Lower leg skin (tissue), 4 donors: ENCODE results near the gene MAPKAPK5. TPM values are rescaled to one million over a fixed set of nuclear protein-coding genes. Genes with fewer than 3 reads are reported as not detected.

ENCODE experiments used
- DNase-seq, 2 donors: peaks; one replicate each; pipeline ENCODE4 v3.0.0-alpha.2; 2019; ENCODE audit warnings: low spot score in 2 of 2
- H3K4me3 ChIP-seq: fragments of 200-600 bp; sonication (generic); 2 replicates; pipeline ENCODE4 v1.5.1; 2017; ENCODE audit warnings: mild to moderate bottlenecking, low read depth; ENCODE audit not compliant: poor library complexity, severe bottlenecking
- POLR2A ChIP-seq, 2 donors: fragments of 450-650 bp; IDR thresholded peaks; one replicate each; pipeline ENCODE4 v1.6.1; 2016 to 2017; ENCODE audit warnings: antibody characterized with exemption in 2 of 2, mild to moderate bottlenecking in 1 of 2, moderate library complexity in 1 of 2
- WGBS, 2 donors: methylation state at CpG; one replicate each; pipeline ENCODE4 v1.1.5; 2018; 5-methylcytosine and 5-hydroxymethylcytosine counted together
- intact Hi-C: fragments of 100-400 bp; cut with DNase I; formaldehyde crosslinking; loops from one replicate; pipeline ENCODE4 v1.15.0; 2023; ENCODE audit warnings: low total_unique reads
- total RNA-seq, 4 donors: library from RNA; depleted of rRNA; stranded (reverse); fragments of >200 nt; gene quantifications; one replicate each; pipeline ENCODE4 v1.1.0, GENCODE V29; 2016
- TF ChIP-seq, protein P1 (sequence below), 3 donors: fragments of 450-650 bp; IDR thresholded peaks; one replicate each; pipeline ENCODE4 v1.5.1; 2016; ENCODE audit warnings: antibody characterized with exemption in 3 of 3, mild to moderate bottlenecking in 3 of 3, moderate library complexity in 2 of 3

The MAPKAPK5 gene, protein sequence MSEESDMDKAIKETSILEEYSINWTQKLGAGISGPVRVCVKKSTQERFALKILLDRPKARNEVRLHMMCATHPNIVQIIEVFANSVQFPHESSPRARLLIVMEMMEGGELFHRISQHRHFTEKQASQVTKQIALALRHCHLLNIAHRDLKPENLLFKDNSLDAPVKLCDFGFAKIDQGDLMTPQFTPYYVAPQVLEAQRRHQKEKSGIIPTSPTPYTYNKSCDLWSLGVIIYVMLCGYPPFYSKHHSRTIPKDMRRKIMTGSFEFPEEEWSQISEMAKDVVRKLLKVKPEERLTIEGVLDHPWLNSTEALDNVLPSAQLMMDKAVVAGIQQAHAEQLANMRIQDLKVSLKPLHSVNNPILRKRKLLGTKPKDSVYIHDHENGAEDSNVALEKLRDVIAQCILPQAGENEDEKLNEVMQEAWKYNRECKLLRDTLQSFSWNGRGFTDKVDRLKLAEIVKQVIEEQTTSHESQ
- total RNA-seq: 10 to 100 TPM; 34.8 to 60.5 (median 49.5) TPM

DNA sequence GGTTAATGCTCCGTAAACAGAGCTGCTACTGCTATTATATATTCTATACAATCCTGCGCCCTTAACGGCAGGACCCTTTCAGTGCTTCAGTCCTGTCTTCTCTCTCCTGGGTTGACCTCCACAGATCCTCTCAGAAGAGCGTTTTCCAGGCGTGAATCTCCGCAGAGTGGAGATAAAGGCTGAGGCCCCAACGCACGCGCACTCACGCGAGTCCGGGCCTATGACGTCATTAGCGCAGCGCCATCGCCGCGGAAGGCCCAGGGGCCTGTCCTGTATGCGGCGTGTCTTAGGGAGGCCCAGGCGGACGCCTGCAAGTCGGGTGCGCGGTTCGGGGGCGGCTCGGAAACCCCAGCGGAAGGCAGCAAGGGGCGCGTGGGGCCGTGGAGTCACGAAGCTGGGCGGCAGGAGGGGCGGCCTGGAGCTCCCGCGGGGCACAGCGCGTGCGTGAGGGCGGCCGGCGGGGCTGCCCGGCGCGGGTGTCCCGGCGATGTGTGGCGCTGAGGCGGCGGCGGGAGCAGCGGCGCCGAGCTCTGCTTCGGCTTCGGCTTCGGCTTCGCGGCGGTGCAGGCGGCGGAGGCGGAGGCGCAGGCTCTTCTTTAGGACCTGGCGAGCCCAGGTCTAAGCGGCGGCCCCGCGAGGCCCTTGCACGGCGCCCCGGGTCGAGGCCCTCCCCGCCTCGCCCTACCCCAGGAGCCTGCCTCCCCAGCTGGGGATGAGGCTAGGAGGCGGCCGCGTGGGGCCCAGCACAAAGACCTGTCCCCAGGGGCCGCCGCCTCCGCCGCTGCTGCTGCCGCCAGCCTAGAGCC lies at the start of gene MAPKAPK5:
Gene MAPKAPK5, plus strand, starts transcription at position 479 of the 806 bp plus-strand sequence. CDS start 506 bp downstream, outside the sequence.
- DNase-seq: peak; percentile 93 to 99
- peak within 1 kb of the TSS; percentile 80 for H3K4me3 ChIP-seq
- 0% methylated on average over 12 to 50 of the region's 84 CpGs for WGBS, 2 donors
- intact Hi-C loops: no loop called here
- no peak for TF ChIP-seq POLR2A (IDR thresholded peaks at IDR 0.05)
- TF ChIP-seq, protein P1, sequence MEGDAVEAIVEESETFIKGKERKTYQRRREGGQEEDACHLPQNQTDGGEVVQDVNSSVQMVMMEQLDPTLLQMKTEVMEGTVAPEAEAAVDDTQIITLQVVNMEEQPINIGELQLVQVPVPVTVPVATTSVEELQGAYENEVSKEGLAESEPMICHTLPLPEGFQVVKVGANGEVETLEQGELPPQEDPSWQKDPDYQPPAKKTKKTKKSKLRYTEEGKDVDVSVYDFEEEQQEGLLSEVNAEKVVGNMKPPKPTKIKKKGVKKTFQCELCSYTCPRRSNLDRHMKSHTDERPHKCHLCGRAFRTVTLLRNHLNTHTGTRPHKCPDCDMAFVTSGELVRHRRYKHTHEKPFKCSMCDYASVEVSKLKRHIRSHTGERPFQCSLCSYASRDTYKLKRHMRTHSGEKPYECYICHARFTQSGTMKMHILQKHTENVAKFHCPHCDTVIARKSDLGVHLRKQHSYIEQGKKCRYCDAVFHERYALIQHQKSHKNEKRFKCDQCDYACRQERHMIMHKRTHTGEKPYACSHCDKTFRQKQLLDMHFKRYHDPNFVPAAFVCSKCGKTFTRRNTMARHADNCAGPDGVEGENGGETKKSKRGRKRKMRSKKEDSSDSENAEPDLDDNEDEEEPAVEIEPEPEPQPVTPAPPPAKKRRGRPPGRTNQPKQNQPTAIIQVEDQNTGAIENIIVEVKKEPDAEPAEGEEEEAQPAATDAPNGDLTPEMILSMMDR (IDR thresholded peaks at IDR 0.05): no peak

DNA sequence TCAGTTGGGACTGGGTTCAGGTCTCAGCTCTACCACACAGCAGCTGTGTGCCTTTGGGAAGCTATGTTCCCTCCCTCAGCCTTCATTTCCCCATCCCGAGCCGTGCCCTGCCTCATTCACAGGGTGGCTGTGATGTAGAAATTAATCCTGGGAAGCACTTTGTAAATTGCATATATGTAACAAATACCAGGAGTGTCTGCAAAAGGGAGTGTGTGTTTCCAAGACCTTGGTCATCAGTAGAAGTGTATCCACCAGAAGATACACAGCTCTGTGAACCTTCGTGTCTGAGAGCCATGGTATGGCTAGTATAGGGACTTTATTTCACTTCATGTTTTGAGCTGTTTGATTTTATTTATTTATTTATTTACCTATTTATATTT lies 49.2 kb upstream of the MAPKAPK5 start:
- WGBS, 2 donors: 89 to 93% methylated on average over 3 of the region's 3 CpGs
- H3K4me3 ChIP-seq: no peak overlapping the region
- intact Hi-C loops: no loop called here
- TF ChIP-seq, protein P1 (IDR thresholded peaks at IDR 0.05): no peak
- no peak for TF ChIP-seq POLR2A (IDR thresholded peaks at IDR 0.05)
- no peak for DNase-seq

- TF ChIP-seq, protein P1 (IDR thresholded peaks at IDR 0.05): no peak
- TF ChIP-seq POLR2A (IDR thresholded peaks at IDR 0.05): no peak
- intact Hi-C loops: no loop called here
- WGBS, 2 donors: 82% methylated on average over 4 of the region's 4 CpGs
These were observed 43.8 kb upstream of the MAPKAPK5 start for GRCh38 chr12:111798182-111798581.

DNA sequence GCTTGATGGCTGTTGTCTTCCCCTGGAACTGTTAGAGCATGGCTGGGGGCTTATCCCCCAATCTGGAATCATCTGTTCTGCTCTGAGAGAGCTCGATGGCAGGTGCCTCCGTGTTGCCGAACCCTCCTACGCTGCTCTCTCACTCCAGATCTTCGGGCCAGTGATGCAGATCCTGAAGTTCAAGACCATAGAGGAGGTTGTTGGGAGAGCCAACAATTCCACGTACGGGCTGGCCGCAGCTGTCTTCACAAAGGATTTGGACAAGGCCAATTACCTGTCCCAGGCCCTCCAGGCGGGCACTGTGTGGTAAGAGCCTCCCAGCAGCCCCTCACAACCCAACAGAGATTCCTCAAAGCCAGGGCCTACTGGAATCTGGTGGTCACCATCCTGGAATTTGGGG lies 42.3 kb upstream of the MAPKAPK5 start:
- H3K4me3 ChIP-seq: no peak overlapping the region
- DNase-seq: no peak
- intact Hi-C loops: no loop called here
- WGBS, 2 donors: 97 to 98% methylated on average over 9 of the region's 9 CpGs
- no peak for TF ChIP-seq POLR2A (IDR thresholded peaks at IDR 0.05)
- TF ChIP-seq, protein P1 (IDR thresholded peaks at IDR 0.05): no peak

More at GRCh38 chr12:111798182-111798581, 43.8 kb upstream of the MAPKAPK5 start:
- H3K4me3 ChIP-seq: no peak overlapping the region
- DNase-seq: no peak

- TF ChIP-seq POLR2A (IDR thresholded peaks at IDR 0.05): no peak
- TF ChIP-seq, protein P1 (IDR thresholded peaks at IDR 0.05): no peak
- 91 to 95% methylated on average over 6 of the region's 6 CpGs for WGBS, 2 donors
- intact Hi-C loops: no loop called here
- no peak overlapping the region for H3K4me3 ChIP-seq
- no peak for DNase-seq
These were observed 38.9 kb upstream of the MAPKAPK5 start for GRCh38 chr12:111803038-111803626.
